WTC11 (cell line): Measurements from ENCODE around the gene STK16.

Source experiments
- CBFB ChIP-seq: sonication (generic); formaldehyde crosslinking; IDR thresholded peaks from 2 replicates; pipeline ENCODE4 v1.8.1; 2022; ENCODE audit warnings: mild to moderate bottlenecking, low read depth, missing genetic modification reagents
- CREB1 ChIP-seq: sonication (generic); formaldehyde crosslinking; IDR thresholded peaks from 2 replicates; pipeline ENCODE4 v1.8.0; 2023; ENCODE audit warnings: mild to moderate bottlenecking, missing genetic modification reagents
- ETV6 ChIP-seq: sonication (generic); formaldehyde crosslinking; IDR thresholded peaks from 2 replicates; pipeline ENCODE4 v1.8.1; 2022; ENCODE audit warnings: mild to moderate bottlenecking, missing genetic modification reagents
- FOXP1 ChIP-seq: sonication (generic); formaldehyde crosslinking; IDR thresholded peaks from 2 replicates; pipeline ENCODE4 v1.8.0; 2022; ENCODE audit warnings: missing genetic modification reagents, mild to moderate bottlenecking, moderate library complexity, borderline replicate concordance
- IRF2 ChIP-seq: sonication (generic); formaldehyde crosslinking; IDR thresholded peaks from 2 replicates; pipeline ENCODE4 v1.8.0; 2022; ENCODE audit warnings: low read depth, missing genetic modification reagents, borderline replicate concordance
- ZNF317 ChIP-seq: sonication (generic); formaldehyde crosslinking; IDR thresholded peaks from 2 replicates; pipeline ENCODE4 v1.8.1; 2023; ENCODE audit warnings: low read depth, mild to moderate bottlenecking, moderate library complexity, missing genetic modification reagents, borderline replicate concordance
- TF ChIP-seq, protein P1 (sequence below): fragments of 200-600 bp; IDR thresholded peaks from 2 replicates; pipeline ENCODE4 v1.8.0; 2022; ENCODE audit warnings: antibody characterized with exemption
- TF ChIP-seq, protein P2 (sequence below): fragments of 250-450 bp; sonication (Bioruptor Pico); IDR thresholded peaks from 2 replicates; pipeline ENCODE4 v2.1.2; 2022; ENCODE audit warnings: mild to moderate bottlenecking, moderate library complexity
- TF ChIP-seq, protein P3 (sequence below): sonication (generic); formaldehyde crosslinking; conservative IDR thresholded peaks from 2 replicates; pipeline ENCODE4 v1.8.1; 2023; ENCODE audit warnings: mild to moderate bottlenecking, low read depth, missing genetic modification reagents, moderate library complexity
- TF ChIP-seq, protein P4 (sequence below): sonication (generic); formaldehyde crosslinking; conservative IDR thresholded peaks from 2 replicates; pipeline ENCODE4 v1.8.1; 2022; ENCODE audit warnings: mild to moderate bottlenecking, missing genetic modification reagents
- TF ChIP-seq, protein P5 (sequence below): sonication (generic); formaldehyde crosslinking; IDR thresholded peaks from 2 replicates; pipeline ENCODE4 v1.8.0; 2022; ENCODE audit warnings: mild to moderate bottlenecking, missing genetic modification reagents

DNA sequence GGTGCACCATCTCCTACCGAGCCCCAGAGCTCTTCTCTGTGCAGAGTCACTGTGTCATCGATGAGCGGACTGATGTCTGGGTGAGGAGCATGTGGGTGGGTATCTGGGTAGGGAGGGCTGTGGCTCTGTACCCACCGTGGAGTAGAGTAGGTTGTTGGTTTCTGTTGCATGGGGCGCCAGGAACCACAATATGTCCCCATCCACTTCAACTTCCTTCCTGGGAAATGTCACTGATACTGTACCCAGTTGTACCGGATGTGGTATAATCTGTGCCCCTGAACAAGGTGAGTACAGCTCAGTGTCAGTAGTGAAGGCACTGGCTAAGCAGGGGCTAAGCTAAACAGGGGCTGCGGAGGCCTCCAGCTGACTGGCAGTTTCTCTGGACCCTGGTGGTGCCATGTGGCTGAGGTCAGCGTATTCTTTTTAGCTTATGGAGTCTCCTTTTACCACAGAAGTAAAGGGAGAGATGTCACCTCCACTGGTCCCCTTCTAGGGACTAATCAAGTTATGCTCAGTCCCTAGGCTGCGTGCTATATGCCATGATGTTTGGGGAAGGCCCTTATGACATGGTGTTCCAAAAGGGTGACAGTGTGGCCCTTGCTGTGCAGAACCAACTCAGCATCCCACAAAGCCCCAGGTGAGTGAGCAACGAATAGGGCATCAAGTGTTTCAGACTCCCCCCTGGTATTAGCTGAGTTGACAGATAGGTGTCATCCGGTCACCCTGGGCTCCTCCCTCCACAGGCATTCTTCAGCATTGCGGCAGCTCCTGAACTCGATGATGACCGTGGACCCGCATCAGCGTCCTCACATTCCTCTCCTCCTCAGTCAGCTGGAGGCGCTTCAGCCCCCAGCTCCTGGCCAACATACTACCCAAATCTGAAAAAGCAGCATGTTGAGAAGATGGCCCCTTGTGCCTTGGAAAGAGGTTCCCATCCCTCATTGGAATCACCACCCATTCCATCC is 2.7 kb downstream of the STK16 start:
- TF ChIP-seq IRF2 (no peak), ZNF317 (CRISPR knock-in tag) (no peak), ETV6 (CRISPR knock-in tag) (no peak), CREB1 (CRISPR knock-in tag) (no peak), FOXP1 (CRISPR knock-in tag) (no peak), CBFB (CRISPR knock-in tag) (no peak)
- TF ChIP-seq, protein P1, sequence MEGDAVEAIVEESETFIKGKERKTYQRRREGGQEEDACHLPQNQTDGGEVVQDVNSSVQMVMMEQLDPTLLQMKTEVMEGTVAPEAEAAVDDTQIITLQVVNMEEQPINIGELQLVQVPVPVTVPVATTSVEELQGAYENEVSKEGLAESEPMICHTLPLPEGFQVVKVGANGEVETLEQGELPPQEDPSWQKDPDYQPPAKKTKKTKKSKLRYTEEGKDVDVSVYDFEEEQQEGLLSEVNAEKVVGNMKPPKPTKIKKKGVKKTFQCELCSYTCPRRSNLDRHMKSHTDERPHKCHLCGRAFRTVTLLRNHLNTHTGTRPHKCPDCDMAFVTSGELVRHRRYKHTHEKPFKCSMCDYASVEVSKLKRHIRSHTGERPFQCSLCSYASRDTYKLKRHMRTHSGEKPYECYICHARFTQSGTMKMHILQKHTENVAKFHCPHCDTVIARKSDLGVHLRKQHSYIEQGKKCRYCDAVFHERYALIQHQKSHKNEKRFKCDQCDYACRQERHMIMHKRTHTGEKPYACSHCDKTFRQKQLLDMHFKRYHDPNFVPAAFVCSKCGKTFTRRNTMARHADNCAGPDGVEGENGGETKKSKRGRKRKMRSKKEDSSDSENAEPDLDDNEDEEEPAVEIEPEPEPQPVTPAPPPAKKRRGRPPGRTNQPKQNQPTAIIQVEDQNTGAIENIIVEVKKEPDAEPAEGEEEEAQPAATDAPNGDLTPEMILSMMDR: no peak
- TF ChIP-seq, protein P2, sequence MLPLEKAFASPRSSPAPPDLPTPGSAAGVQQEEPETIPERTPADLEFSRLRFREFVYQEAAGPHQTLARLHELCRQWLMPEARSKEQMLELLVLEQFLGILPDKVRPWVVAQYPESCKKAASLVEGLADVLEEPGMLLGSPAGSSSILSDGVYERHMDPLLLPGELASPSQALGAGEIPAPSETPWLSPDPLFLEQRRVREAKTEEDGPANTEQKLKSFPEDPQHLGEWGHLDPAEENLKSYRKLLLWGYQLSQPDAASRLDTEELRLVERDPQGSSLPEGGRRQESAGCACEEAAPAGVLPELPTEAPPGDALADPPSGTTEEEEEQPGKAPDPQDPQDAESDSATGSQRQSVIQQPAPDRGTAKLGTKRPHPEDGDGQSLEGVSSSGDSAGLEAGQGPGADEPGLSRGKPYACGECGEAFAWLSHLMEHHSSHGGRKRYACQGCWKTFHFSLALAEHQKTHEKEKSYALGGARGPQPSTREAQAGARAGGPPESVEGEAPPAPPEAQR (CRISPR knock-in tag): no peak
- TF ChIP-seq, protein P3, sequence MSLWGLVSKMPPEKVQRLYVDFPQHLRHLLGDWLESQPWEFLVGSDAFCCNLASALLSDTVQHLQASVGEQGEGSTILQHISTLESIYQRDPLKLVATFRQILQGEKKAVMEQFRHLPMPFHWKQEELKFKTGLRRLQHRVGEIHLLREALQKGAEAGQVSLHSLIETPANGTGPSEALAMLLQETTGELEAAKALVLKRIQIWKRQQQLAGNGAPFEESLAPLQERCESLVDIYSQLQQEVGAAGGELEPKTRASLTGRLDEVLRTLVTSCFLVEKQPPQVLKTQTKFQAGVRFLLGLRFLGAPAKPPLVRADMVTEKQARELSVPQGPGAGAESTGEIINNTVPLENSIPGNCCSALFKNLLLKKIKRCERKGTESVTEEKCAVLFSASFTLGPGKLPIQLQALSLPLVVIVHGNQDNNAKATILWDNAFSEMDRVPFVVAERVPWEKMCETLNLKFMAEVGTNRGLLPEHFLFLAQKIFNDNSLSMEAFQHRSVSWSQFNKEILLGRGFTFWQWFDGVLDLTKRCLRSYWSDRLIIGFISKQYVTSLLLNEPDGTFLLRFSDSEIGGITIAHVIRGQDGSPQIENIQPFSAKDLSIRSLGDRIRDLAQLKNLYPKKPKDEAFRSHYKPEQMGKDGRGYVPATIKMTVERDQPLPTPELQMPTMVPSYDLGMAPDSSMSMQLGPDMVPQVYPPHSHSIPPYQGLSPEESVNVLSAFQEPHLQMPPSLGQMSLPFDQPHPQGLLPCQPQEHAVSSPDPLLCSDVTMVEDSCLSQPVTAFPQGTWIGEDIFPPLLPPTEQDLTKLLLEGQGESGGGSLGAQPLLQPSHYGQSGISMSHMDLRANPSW: no peak
- TF ChIP-seq, protein P4, sequence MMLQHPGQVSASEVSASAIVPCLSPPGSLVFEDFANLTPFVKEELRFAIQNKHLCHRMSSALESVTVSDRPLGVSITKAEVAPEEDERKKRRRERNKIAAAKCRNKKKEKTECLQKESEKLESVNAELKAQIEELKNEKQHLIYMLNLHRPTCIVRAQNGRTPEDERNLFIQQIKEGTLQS: no peak
- TF ChIP-seq, protein P5, sequence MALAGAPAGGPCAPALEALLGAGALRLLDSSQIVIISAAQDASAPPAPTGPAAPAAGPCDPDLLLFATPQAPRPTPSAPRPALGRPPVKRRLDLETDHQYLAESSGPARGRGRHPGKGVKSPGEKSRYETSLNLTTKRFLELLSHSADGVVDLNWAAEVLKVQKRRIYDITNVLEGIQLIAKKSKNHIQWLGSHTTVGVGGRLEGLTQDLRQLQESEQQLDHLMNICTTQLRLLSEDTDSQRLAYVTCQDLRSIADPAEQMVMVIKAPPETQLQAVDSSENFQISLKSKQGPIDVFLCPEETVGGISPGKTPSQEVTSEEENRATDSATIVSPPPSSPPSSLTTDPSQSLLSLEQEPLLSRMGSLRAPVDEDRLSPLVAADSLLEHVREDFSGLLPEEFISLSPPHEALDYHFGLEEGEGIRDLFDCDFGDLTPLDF: no peak
